Sigmoid colon (tissue), 7 donors: Measurements from ENCODE around the gene PIGR. TPM values are rescaled to one million over a fixed set of nuclear protein-coding genes. Genes with fewer than 3 reads are reported as not detected.

Experiments used
- DNase-seq: peaks from one replicate; pipeline ENCODE4 v3.0.0-alpha.2; 2019
- H3K27ac ChIP-seq, 4 donors: fragments of 200-600 bp; sonication (generic); one replicate each; pipeline ENCODE4 v1.5.1; 2016 to 2019; ENCODE audit warnings: mild to moderate bottlenecking in 1 of 4
- H3K27me3 ChIP-seq, 3 donors: fragments of 200-600 bp; sonication (generic); one replicate each; pipeline ENCODE4 v1.5.1; 2019; ENCODE audit warnings: mild to moderate bottlenecking in 1 of 3
- H3K36me3 ChIP-seq, 4 donors: fragments of 200-600 bp; sonication (generic); one replicate each; pipeline ENCODE4 v1.5.1; 2016 to 2019
- H3K4me1 ChIP-seq, 4 donors: fragments of 200-600 bp; sonication (generic); one replicate each; pipeline ENCODE4 v1.5.1; 2017 to 2019
- H3K4me3 ChIP-seq, 4 donors: fragments of 200-600 bp; sonication (generic); one replicate each; pipeline ENCODE4 v1.5.1; 2017 to 2019; ENCODE audit warnings: mild to moderate bottlenecking in 2 of 4, moderate library complexity in 1 of 4
- H3K9me3 ChIP-seq, 4 donors: fragments of 200-600 bp in 3 of 4; sonication (generic) in 3 of 4; one replicate each; pipeline versions ENCODE4 v1.5.1 to v1.6.1; 2013 to 2019
- CTCF ChIP-seq, 4 experiments: fragments of 450-650 bp in 3 of 4; fragments of 200-600 bp in 1 of 4; IDR thresholded peaks; one replicate each; pipeline ENCODE4 v1.5.1; 2016 to 2019; ENCODE audit warnings: antibody characterized with exemption in 4 of 4, mild to moderate bottlenecking in 3 of 4, moderate library complexity in 2 of 4
- EP300 ChIP-seq, 4 donors: sonication (generic); formaldehyde crosslinking; IDR thresholded peaks; one replicate each; pipeline ENCODE4 v1.6.1; 2017; ENCODE audit warnings: antibody characterized with exemption in 4 of 4
- POLR2A ChIP-seq, 2 donors: fragments of 450-650 bp; IDR thresholded peaks; one replicate each; pipeline ENCODE4 v1.6.1; 2016; ENCODE audit warnings: antibody characterized with exemption in 2 of 2, mild to moderate bottlenecking in 2 of 2, moderate library complexity in 2 of 2
- POLR2AphosphoS5 ChIP-seq, 4 donors: sonication (generic); formaldehyde crosslinking; IDR thresholded peaks; one replicate each; pipeline ENCODE4 v1.6.1; 2017; ENCODE audit warnings: antibody characterized with exemption in 4 of 4
- WGBS, 2 donors: extraction: QIAGEN DNeasy Blood & Tissue Kit; methylation state at CpG; one replicate each; pipeline ENCODE4 v1.1.7; 2013; 5-methylcytosine and 5-hydroxymethylcytosine counted together
- intact Hi-C: fragments of 100-400 bp; cut with DNase I; formaldehyde crosslinking; loops from one replicate; pipeline ENCODE4 v1.15.1; 2023
- polyA plus RNA-seq, 3 donors: library from polyadenylated mRNA; stranded (reverse); fragments of 200-250 nt; gene quantifications; one replicate each; pipeline ENCODE4 v1.2.3, GENCODE V29; 2013
- total RNA-seq, 4 donors: library from RNA; depleted of rRNA; stranded (reverse); fragments of >200 nt; gene quantifications; one replicate each; pipeline ENCODE4 v1.1.0, GENCODE V29; 2016
- donor health status: healthy with polysubstance abuse.
- donor health status: Bipolar disorder and iron deficiency.
- donor health status: healthy.

Gene PIGR
- total and polyA plus RNA-seq, 7 donors, result 0.16 to 3,648 (median 86.3) TPM; not detected in 1

DNA sequence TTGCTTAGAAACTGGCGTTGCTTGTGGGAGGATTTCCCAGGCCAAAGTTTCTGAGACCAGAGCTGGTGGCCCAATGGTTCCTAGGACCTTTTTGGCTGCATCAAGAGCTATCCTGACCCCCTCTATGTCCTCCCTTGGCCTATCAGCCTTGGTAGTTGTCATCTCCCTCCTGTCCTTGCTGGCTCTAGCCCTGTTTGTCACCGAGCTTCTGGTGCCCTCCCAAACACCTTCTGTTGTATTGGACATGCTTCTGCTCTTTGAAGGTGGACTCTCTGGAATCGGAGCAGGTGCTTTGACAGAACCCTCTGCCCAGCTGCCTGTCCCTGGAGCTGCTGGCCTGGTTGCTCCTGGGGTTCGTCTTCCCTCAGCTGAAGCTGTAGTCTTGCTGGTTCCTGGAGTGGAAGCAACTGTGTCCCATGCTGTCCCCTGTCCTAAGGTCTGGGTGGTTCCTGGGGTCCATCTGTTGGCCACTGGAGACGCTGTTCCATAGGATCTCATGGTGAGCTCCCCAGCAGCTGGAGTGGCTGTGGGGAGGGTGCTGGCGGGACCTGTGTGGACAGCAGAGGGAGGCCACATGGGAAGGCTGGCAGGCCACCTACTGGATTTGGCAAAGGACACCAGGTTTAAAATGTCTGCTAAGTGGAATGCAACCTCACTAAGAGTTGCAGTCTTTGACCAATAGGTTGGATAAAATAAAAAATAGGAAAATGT, 14.6 kb upstream of the PIGR start:
- no peaks in the 10 kb centered on the region for H3K9me3 ChIP-seq
- WGBS, 2 donors, result 93 to 95% methylated on average over 6 of the region's 6 CpGs

GRCh38 chr1:206958144-206958543, 11.9 kb upstream of the PIGR start:
- intact Hi-C loops, result no loop called here
- Histone ChIP-seq H3K9me3 (no peaks in the 10 kb centered on the region), H3K4me3 (no peak overlapping the region), H3K36me3 (no peaks in the 10 kb centered on the region), H3K27ac (no peak overlapping the region), H3K4me1 (peaks cover 0 to 26% (median 5%) of the 10 kb centered on the region in 4 donors), H3K27me3 (no peaks in the 10 kb centered on the region)
- 63 to 83% methylated on average over 2 of the region's 2 CpGs for WGBS, 2 donors
- DNase-seq, result no peak
- TF ChIP-seq POLR2A (IDR thresholded peaks at IDR 0.05) (no peak), EP300 (IDR thresholded peaks at IDR 0.05) (no peak), POLR2AphosphoS5 (IDR thresholded peaks at IDR 0.05) (no peak), CTCF (IDR thresholded peaks at IDR 0.05) (no peak)

More for the DNA sequence above, 14.6 kb upstream of the PIGR start:
- Histone ChIP-seq H3K27me3 (no peaks in the 10 kb centered on the region), H3K27ac (no peak overlapping the region), H3K36me3 (no peaks in the 10 kb centered on the region), H3K4me3 (no peak overlapping the region), H3K4me1 (peaks cover 0 to 5% (median 1%) of the 10 kb centered on the region in 4 donors)
- TF ChIP-seq CTCF (IDR thresholded peaks at IDR 0.05) (no peak), POLR2A (IDR thresholded peaks at IDR 0.05) (no peak), POLR2AphosphoS5 (IDR thresholded peaks at IDR 0.05) (no peak), EP300 (IDR thresholded peaks at IDR 0.05) (no peak)
- DNase-seq, result no peak
- intact Hi-C loops, result no loop called here

GRCh38 chr1:206957639-206958038, 11.4 kb upstream of the PIGR start:
- Histone ChIP-seq H3K27me3 (no peaks in the 10 kb centered on the region), H3K9me3 (no peaks in the 10 kb centered on the region), H3K27ac (no peak overlapping the region), H3K36me3 (no peaks in the 10 kb centered on the region), H3K4me1 (peaks cover 0 to 26% (median 5%) of the 10 kb centered on the region in 4 donors), H3K4me3 (no peak overlapping the region)
- DNase-seq, result no peak
- WGBS, 2 donors, result 90 to 93% methylated on average over 5 of the region's 5 CpGs
- intact Hi-C loops, result no loop called here
- TF ChIP-seq POLR2AphosphoS5 (IDR thresholded peaks at IDR 0.05) (no peak), POLR2A (IDR thresholded peaks at IDR 0.05) (no peak), CTCF (IDR thresholded peaks at IDR 0.05) (no peak), EP300 (IDR thresholded peaks at IDR 0.05) (no peak)

DNA sequence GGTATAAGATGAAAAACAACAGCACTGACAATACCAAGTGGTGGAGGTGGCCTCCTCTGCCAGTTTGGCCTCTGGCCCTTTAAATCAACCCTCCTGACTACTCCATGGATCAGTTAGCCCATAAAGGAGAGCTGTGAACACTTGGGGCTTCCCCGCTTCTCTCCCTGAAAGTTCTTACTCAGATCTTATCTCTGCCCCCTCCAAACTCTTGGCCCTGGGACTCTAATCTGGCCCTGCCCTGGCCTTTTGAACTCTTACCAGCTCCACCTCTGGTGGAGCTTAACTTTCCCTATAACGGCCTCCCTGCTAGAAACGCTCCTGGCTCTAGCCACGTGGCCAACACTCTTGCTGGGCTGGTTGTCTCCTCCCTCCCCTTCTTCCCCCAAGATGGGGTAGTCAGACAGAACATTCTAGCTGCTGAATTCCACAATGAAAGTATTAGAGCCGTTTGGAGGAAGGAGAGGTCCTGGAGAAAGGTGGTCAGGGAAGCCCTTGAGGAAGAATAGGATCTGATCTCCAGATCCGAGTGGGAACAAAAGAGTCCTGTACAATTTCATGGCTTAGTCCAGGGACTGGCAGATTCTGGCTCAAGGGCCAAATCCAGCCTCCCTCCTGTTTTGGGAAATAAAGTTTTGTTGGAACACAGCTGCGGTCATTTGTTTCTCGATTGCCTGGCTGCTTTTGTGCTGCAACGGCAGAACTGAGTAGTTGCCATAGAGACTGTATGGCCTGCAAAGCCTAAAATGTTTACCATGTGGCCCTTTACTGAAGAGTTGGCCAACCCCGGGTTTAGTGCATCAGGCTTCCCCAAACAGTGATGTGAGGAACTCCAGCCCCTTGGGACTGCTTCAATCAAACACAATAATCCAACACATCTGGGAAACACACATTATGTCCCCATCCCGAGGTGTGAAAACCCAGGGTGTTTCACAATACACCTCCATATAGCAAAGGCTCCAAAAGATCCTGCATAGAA, 9.5 kb upstream of the PIGR start:
- TF ChIP-seq EP300 (IDR thresholded peaks at IDR 0.05) (no peak), POLR2AphosphoS5 (IDR thresholded peaks at IDR 0.05) (no peak), CTCF (IDR thresholded peaks at IDR 0.05) (no peak), POLR2A (IDR thresholded peaks at IDR 0.05) (no peak)
- Histone ChIP-seq H3K9me3 (no peaks in the 10 kb centered on the region), H3K27ac (peak overlapping the region in 1 of 4 donors; percentile 47), H3K27me3 (no peaks in the 10 kb centered on the region), H3K4me3 (no peak overlapping the region), H3K36me3 (no peaks in the 10 kb centered on the region), H3K4me1 (peaks cover 0 to 26% (median 5%) of the 10 kb centered on the region in 4 donors)
- no peak for DNase-seq
- intact Hi-C loops, result no loop called here
- WGBS, 2 donors, result 14 to 49% methylated on average over 11 of the region's 11 CpGs
